Ramos (cell line): Measurements from ENCODE around the gene SMCO4.
"Not testable (repeated sequence)": the region's sequence is repeated elsewhere in the genome, so short reads cannot be mapped to it uniquely, and the experiment has no call there.

ENCODE experiments used
- in situ Hi-C: fragments of 300-500 bp; cut with MboI; formaldehyde crosslinking; loops from one replicate; pipeline ENCODE4 v1.14.3; 2022; ENCODE audit warnings: low sequenced_read_pairs; ENCODE audit not compliant: unreplicated experiment

The SMCO4 gene, protein sequence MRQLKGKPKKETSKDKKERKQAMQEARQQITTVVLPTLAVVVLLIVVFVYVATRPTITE

DNA sequence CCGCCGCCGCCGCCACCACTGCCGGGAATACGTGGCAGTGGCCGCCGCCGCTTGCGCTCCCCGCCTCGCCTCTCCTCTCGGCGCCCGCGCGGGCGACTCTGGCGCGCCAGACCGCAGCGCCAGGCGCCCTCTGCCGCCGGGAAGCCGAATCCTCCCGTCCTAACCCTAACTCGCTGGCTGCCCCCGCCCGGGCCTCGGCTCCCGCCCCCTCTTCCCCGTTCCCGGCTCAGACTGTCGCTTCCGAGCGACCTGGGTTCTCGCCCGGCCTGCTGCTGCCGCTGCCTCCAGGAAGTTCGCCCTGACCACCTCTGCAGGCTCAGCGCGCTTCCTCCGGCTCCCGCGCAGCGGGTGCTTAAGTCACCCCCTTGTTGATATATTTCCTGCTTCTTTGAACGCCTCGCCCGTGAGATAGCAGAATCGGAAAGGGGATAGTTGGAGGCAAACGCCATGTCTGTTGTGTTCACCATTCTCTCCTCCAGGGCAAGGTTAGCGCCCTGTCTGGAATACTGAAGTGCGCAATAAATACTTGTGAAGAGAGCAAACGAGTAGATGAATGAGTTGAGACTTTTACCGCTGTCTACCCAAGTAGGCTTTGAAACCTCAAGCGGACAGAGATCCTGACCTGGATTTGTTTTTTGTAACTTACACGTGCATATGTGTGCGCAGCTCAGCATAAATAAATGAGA, at the start of gene SMCO4:
Gene SMCO4, minus strand, starts transcription at position 100 of the 686 bp plus-strand sequence. CDS start 64,202 bp downstream, outside the sequence.
- in situ Hi-C loops: no loop called here

DNA sequence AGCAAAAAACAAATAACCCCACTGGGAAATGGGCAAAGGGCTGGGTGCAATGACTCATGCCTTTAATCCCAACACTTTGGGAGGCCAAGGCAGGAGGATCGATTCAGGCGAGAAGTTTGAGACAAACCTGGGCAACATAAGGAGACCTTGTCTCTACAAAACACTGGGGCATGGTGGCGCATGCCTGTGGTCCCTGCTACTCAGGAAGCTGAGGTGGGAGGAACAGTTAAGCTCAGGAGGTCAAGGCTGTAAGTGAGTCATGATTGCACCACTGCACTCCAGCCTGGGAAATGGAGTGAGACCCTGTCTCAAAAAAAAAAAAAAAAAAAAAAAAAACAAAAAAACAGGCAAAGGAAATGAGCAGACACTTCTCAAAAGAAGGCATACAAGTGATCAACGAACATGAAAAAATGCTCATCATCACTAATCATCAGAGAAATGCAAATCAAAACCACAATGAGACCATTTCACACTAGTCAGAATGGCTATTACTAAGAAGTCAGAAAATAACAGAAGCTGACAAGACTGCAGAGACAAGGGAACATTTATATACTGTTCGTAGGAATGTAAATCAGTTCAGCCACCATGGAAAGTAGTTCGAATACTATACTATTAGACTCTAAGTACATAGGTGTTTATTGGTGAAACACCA, 48.2 kb upstream of the SMCO4 start:
- in situ Hi-C loops: no loop called here

DNA sequence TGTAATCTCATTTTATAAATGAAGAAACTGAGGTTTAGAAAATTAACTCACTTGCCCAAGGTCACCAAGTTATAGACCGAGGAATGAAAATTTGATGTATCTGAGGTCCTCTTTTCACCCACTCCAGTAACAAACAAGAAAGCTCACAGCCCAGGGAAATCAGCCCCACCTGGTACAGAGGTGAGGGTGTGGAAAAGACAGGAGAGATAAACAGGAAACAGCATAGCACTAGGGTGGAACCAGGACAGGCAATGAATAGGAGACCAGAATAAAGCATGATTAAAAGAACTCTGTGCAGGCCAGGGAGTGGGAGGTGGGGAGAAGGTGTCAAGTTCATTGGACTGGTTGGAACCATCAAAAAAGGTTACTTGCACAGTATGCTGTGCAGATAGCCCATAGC, 46.2 kb upstream of the SMCO4 start:
- in situ Hi-C loops: no loop called here

DNA sequence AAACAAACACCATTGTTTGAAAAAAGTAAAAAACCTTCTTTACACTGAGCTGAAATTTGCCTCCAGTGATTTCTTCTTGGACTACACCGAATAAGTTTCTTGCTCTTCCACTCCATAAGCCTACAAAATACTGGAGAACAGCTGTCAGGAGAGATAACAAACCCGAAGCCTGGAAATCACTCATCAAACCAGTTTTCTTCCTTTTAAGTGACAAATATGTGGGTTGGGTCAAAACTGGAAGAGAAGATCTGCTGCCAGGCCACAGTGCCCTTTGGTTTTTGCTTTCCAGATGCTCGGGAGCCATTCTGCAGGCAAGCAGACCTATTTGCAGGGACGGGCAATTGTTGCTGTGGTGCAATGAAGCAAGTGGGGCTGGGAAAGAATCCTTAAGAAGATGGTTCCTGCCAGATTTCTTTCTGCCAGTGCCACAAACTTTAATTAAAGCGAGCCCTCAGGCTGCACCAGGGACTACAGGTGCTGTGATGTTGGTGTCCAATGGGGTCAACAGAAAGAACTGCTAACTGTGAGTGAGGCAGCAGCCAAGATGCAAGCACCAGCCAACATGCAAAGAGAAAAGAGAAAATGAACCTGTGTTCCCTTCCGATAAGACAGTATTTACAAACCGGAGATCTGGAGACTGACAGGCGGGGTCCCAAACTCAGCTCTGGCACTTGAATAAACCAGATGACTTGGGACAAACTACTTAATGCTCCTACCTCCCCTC, 44.8 kb upstream of the SMCO4 start:
- in situ Hi-C loops: no loop called here

DNA sequence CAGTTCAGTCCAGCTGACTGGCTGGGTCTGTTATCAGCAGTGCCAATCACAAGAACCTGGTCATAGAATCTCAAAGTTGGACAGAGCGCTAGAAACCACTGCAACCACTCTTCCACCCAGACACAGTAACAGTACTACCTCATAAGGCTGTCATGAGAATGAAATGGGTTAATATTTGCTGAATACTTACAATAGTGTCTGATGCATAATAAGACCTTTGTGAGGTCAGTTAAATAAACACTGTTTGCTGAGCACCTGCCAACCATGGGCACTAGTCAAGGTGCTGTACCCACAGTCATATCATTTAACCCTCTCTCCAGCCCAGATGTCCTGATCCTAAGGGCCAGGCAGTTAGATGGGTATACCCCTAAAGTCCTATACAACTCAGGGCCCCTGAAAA, 44.2 kb upstream of the SMCO4 start:
- in situ Hi-C loops: not testable (repeated sequence)

DNA sequence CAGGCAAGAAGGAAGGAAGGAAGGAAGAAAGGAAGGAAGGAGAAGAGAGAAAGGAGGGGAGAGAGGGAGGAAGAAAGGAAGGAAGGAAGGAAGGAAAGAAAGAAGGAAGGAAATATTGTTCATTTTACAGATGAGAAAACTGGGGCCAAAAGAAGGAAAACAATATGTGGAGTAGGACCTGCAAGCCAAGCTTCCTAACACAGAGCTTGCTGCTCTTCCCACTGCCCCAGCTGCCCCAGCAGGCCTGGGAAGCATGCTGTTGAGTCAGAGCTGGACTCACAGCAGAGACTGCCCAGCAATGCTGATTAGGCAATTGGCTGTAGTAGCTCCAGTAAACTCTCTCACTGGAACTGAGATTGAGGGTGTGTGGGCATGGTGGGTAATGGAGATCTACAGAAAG, 42.6 kb upstream of the SMCO4 start:
- in situ Hi-C loops: no loop called here

DNA sequence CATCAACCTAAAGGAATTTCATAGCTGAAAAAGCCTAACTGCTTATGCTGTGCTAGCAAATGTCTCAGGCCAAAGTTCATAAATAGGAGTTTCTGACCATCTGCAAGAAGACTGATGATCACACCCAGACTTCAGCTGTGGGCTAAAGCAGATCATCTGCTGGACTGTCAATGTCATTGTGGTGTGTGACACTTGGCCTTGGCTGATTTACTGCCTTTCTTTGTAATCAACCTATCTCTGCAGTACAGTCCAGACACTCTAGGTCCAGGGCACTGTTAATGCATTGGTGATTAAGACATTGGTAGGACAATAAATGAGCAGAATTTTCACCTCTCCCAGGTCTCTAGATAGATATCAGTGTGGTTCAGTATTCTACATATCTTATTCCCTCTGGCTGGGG, 40.3 kb upstream of the SMCO4 start:
- in situ Hi-C loops: no loop called here

DNA sequence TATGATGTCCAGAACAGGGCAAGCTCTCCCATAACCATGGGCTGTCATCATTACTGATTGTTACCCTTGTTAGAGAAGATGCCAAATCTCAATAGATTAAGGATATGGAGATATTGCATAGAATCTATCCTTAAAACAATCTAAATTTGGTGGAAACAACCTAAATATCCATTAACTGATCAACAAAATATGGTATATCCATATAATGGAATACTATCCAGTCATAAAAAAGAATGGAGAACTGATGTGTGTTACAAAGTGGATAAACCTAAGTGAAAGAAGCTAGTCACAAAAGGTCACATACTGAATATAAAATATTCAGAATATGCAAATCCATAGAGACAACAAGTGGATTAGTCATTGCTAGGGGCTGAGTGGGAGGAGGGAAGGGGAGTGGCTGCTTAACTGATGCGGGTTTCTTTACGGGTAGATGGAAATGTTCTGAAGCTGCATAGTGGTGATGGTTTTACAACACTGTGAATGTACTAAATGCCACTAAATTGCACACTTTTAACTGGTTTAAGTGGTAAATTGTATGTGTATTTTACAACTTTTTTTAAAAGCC, 36.1 kb upstream of the SMCO4 start:
- in situ Hi-C loops: no loop called here

DNA sequence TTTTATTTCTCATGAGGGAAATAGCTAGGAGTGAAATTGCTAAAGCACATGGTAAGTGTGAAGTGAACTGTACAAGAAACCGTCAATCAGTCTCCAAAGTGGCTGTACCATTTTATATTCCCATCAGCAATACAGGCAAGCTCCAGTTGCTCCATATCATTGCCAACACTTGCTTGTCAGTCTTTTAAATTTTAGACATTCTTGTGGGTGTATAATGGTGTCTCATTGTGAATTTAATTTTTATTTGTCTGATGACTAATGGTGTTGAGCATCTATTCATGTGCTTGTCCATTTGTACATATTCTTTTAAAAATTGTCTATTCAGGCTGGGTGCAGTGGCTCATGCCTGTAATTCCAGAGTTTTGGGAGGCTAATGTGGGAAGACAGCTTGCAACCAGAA, 34.1 kb upstream of the SMCO4 start:
- in situ Hi-C loops: no loop called here

DNA sequence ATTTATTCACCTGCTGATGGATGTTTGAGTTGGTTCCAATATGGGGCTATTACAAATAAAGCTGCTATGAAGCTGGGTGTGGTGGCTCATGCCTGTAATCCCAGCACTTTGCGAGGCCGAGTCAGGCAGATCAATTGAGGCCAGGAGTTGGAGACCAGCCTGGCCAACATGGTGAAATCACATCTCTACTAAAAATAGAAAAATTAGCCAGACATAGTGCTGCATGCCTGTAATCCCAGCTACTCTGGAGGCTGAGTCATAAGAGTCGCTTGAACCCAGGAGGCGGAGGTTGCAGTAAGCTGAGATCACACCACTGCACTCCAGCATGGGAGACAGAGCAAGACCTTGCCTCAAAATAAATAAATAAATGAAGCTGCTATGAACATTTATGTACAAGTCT, 33.7 kb upstream of the SMCO4 start:
- in situ Hi-C loops: not testable (repeated sequence)

DNA sequence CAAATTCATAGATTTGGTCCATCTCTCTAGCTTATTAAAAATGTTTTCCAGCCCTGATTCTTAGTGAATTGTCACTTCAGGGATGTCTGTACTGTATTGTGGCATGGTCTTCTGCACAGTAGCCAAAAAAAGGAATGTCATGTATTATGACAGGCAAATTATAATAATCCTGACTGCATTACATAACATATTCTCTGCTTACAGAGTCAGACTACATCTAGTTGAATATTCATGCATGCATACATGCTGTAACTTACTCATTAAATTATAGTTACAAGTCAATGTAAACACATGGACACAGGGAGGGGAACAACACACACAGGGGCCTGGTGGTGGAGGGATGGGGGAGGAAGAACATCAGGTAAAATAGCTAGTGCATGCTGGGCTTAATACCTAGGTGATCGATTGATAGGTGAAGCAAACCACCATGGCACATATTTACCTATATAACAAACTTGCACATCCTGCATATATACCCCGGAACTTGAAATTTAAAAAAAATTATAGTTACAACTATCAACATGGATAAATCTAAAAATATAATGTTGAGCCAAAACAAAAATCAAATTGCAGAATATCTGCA, 31.5 kb upstream of the SMCO4 start:
- in situ Hi-C loops: no loop called here

DNA sequence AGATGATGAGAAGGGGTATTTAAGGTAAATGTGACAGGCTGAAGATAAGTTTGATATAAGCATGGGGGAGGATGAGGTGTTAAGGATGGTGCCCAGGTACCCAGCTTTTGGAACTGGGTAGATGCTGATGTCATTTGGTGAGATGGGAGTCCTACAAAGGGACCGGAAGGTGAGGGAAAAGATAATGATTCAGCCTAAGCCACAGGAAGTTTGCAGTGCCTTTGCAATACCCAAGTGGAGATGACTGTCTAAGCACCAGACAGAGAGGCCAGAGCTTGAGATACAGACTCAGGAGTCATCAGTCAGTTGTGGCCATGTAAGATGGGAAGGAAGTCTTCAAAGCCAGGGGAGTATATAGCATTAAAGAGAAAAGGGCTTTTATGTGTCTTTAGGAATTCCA, 30.0 kb upstream of the SMCO4 start:
- in situ Hi-C loops: no loop called here

DNA sequence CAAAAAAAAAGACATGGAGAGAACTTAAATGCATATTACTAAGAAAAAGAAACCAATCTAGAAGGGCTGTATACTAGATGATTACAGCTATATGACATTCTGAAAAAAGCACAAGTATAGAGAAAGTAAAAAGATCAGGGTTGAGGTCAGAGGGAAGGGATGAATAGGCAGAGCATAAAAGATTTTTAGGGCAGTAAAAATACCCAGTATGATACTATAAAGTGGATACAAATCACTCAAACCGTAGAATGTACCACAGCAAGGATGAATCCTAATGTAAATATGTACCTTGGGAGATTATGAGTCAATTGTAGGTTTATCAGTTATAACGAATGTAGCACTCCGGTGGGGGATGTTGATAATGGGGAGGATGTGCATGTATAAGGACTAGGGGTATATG, 29.4 kb upstream of the SMCO4 start:
- in situ Hi-C loops: no loop called here

DNA sequence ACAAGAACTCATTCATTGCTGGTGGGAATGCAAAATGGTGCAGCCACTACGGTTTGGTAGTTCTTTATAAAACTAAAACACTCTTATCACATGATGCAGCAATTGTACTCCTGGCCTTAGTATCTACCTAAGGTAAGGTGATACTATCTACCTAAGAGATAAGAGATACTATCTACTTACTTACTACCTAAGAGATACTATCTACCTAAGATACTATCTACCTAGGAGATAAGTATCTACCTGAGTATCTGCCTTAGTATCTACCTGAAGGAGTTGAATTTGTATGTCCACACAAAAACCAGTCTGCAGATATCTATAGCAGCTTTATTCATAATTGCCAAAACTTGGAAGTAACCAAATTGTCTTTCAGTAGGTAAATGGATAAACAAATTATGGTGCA, 29.0 kb upstream of the SMCO4 start:
- in situ Hi-C loops: no loop called here

DNA sequence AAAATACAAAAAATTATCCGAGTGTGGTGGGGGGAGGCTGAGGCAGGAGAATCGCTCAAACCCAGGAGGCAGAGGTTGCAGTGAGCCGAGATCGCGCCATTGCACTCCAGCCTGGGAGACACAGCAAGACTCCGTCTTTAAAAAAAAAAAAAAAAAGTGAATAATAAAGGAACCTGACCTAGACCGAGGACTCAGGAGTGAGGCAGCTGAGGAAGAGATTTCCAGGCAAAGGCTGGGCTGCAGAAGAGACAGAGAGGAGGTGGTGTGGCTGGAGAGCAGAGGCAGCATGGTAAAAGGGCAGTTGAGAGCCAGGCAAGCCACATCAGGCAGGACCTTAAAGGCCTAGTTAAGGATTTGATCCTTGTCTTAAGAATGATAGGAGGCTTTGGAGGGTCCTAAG, 28.4 kb upstream of the SMCO4 start:
- in situ Hi-C loops: no loop called here

DNA sequence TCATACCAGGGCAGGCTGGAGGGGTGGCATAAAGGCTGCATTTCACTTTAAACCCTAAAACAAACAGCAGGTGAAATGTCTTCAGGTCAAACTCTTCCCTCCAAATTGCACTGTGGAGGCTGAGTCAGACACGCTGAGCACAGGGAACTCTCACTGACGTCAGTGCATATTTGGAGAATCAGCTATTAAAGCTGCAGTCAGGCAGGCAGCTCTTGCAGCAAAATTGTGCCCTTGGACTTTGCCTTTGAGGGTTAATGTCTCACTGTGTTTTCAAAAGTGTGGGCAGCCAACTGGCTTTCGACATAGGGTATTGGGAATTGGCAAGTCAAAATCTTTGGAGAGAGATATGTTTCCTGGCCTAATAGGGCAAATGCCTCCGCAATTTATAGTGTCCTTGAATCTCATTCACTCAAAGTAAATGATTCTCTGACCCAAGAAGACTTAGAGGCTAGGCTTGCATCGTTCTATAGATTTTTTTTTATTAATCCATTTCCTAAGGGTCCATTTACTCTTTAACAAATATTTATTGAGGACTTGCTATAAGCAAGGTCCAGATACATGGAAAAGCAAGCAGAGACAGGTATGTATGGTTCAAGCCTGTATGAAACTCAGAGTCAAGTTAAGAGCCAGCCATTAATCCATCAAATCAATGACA, 27.7 kb upstream of the SMCO4 start:
- in situ Hi-C loops: no loop called here

DNA sequence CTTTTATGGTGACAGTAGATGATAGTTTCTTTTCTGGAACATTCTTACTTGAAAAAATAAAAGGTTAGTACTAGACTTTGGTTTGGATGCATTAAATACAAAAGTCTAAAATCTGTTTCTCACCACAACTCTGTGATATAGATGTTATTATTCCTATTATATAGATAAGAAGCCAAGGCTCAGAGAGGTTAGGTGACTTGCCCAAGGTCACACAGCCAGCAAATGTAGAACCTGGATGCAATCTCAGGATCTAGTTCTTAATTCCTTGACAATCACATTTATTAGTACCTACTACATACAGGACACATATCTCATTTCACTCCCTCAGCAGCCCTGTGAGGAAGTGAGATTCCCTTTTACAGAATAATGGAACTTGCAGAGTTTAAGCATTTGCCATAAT, 26.3 kb upstream of the SMCO4 start:
- in situ Hi-C loops: no loop called here

DNA sequence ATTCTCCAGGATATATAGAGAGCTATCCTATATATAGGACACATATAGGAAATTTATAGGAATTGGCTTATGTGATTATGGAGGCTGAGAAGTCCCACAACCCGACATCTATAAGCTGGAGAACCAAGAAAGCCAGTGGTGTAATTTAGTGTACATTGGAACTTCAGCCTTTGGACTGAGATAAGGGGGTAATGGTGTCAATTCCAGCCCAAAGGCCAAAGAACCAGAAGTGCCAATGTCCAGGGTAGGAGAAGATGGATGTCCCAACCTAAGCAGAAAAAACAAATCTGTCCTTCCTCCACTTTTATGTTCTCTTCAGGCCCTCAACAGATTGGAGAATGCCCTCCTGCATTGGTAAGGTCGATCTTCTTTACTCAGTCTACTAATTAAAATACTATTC, 25.5 kb upstream of the SMCO4 start:
- in situ Hi-C loops: no loop called here

DNA sequence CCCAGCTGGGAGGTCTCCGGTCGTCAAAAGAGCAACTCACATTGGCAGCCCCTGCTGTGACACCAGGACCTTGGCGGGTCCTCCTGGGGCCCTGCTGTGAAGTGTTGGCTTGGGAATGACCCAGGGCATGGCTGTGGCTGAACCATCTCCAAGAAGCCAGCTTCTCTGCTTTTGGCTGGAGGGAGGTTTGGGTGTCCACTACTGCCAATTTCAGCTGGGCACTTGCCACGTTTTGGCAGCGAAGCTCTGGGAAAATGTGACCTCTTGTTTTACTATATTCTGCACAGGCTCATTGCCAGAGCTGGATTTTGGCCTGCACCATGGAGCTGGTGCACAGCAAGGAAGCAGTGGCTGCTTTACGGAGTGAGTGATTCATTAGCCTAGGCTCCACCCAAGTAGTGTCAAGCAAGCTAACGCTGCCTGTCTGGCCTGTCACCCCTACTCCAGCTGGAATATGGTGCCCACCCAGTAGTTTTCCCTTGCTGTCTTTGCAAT, 24.3 kb upstream of the SMCO4 start:
- in situ Hi-C loops: no loop called here

DNA sequence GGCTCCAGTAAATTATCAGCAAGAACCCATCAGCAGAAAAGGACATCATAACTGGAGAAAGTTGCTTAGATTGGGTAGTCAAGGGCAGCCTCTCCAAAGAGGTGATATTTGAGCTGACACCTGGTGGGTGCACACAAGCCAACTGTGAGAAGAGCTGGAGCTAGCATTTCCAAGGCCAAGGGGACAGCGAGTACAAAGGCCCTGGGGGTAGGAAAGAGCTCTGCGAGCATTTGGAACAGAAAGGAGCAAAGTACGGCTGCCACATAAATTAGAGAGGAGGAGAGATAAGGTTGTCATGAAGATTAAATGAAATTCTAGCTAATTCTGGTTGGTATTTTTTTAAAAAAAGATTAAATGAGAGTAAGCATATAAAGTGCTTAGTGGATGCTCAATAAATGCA, 21.7 kb upstream of the SMCO4 start:
- in situ Hi-C loops: no loop called here
